ENCODE measurements around the gene ALDH1A3. TPM values are rescaled to one million over a fixed set of nuclear protein-coding genes. Genes with fewer than 3 reads are reported as not detected.

ALDH1A3 gene
- total and polyA plus RNA-seq, 2 donors (not counting 1 experiment from before 2014, with no cell fraction given), result not detected

DNA sequence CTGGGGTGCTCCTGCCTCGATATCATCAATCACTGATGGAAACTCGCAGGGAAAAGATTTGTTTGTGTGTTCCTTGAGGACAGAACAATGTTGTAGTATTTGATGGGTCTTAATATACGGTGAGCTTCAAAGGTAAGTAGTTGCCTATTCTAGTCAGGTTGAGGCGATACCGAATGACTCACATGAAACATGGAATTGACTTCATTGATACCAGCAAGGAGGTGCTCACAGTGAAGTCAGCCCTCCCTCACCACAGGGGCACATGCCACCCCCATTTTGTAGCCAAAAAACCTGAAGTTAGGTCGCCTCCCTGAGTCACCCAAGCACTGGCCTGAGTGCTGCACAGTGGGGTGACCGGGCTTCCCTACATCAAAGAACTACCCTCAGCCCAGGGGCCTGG is 3.7 kb upstream of the ALDH1A3 start:
- ChIA-PET CTCF (no interaction called here), POLR2A (no interaction called here)
- peaks cover 45% of the 10 kb centered on the region for H3K27me3 Mint-ChIP-seq
- Histone ChIP-seq H2AFZ (ENCODE audit: insufficient read depth, low read depth, low read length, poor library complexity, severe bottlenecking) (no peak overlapping the region), H3K9ac (ENCODE audit: low read length) (no peak overlapping the region), H3K27me3 (replicated peaks in 1 of 4; ENCODE audit: control extremely low read depth in 1 of 4, control insufficient read depth in 3 of 4, insufficient read depth in 4 of 4, low read length in 3 of 4) (peaks cover 0 to 42% (median 15%) of the 10 kb centered on the region in 4 experiments), H3K9me3 (ENCODE audit: control extremely low read depth in 1 of 3, control insufficient read depth in 2 of 3, insufficient read depth in 1 of 3, low read length in 2 of 3) (no peaks in the 10 kb centered on the region), H3K27ac (ENCODE audit: low read length in 2 of 2) (no peak overlapping the region), H3K79me2 (ENCODE audit: control insufficient read depth, insufficient read depth, low read length) (no peaks in the 10 kb centered on the region), H4K20me1 (ENCODE audit: control insufficient read depth, insufficient read depth, low read length, poor library complexity, severe bottlenecking) (no peaks in the 10 kb centered on the region), H3K4me2 (replicated peaks; ENCODE audit: low read depth, low read length, poor library complexity, severe bottlenecking) (no peak overlapping the region), H3K4me1 (ENCODE audit: control insufficient read depth in 2 of 2, insufficient read depth in 2 of 2, low read length in 2 of 2) (peaks cover 10% of the 10 kb centered on the region in 2 donors), H3K4me3 (ENCODE audit: control extremely low read depth in 1 of 5, extremely low read depth in 1 of 5, insufficient read depth in 1 of 5, low read depth in 2 of 5, low read length in 4 of 5) (no peak overlapping the region), H3K36me3 (replicated peaks in 1 of 2; ENCODE audit: control extremely low read depth in 1 of 2, control insufficient read depth in 1 of 2, extremely low read depth in 1 of 2, insufficient read depth in 2 of 2, low read length in 1 of 2) (no peaks in the 10 kb centered on the region)
- H3K9me3 Mint-ChIP-seq (ENCODE audit: insufficient read depth), result no peaks in the 10 kb centered on the region
- ATAC-seq (ENCODE audit: low read depth) (no peak), DNase-seq (no peak)
- no peak overlapping the region for H3K4me3 Mint-ChIP-seq
- TF ChIP-seq, protein P1, sequence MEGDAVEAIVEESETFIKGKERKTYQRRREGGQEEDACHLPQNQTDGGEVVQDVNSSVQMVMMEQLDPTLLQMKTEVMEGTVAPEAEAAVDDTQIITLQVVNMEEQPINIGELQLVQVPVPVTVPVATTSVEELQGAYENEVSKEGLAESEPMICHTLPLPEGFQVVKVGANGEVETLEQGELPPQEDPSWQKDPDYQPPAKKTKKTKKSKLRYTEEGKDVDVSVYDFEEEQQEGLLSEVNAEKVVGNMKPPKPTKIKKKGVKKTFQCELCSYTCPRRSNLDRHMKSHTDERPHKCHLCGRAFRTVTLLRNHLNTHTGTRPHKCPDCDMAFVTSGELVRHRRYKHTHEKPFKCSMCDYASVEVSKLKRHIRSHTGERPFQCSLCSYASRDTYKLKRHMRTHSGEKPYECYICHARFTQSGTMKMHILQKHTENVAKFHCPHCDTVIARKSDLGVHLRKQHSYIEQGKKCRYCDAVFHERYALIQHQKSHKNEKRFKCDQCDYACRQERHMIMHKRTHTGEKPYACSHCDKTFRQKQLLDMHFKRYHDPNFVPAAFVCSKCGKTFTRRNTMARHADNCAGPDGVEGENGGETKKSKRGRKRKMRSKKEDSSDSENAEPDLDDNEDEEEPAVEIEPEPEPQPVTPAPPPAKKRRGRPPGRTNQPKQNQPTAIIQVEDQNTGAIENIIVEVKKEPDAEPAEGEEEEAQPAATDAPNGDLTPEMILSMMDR (IDR thresholded peaks at IDR 0.05), result no peak
- no peak for TF ChIP-seq EZH2 (IDR thresholded peaks at IDR 0.05; ENCODE audit: borderline replicate concordance, insufficient read depth, low read depth, low read length, poor library complexity, severe bottlenecking)
- peaks cover 11% of the 10 kb centered on the region for H3K4me1 Mint-ChIP-seq
- no peak overlapping the region for H3K27ac Mint-ChIP-seq
- intact Hi-C loops (cut with micrococcal nuclease), result no loop called here
- WGBS (ENCODE audit: insufficient coverage), result 100% methylated on average over 1 of the region's 7 CpGs

DNA sequence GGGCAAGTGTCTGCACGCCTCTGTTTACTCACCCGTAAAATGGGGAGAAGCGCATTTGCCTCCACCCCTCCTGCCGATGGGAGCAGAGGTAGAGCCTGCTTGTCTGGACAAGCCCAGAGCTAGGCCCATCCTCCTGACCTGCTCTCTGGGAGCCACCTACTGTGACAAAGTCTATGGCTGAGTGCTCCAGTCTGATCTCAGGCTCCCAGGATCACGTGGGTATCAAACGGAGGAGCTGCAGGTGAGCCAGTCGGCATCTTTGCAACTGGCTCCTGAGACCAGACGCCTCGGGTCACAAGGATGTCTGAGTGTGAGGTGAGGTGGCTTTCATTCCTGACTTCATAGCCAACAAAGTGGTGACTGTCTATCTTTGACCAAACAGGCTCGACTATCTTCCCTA is 2.1 kb upstream of the ALDH1A3 start:
- Histone ChIP-seq H3K4me3 (ENCODE audit: control extremely low read depth in 1 of 5, extremely low read depth in 1 of 5, insufficient read depth in 1 of 5, low read depth in 2 of 5, low read length in 4 of 5) (no peak overlapping the region), H3K27ac (ENCODE audit: low read length in 2 of 2) (no peak overlapping the region), H3K4me2 (replicated peaks; ENCODE audit: low read depth, low read length, poor library complexity, severe bottlenecking) (no peak overlapping the region), H2AFZ (ENCODE audit: insufficient read depth, low read depth, low read length, poor library complexity, severe bottlenecking) (no peak overlapping the region), H4K20me1 (ENCODE audit: control insufficient read depth, insufficient read depth, low read length, poor library complexity, severe bottlenecking) (no peaks in the 10 kb centered on the region), H3K79me2 (ENCODE audit: control insufficient read depth, insufficient read depth, low read length) (no peaks in the 10 kb centered on the region), H3K9me3 (ENCODE audit: control extremely low read depth in 1 of 3, control insufficient read depth in 2 of 3, insufficient read depth in 1 of 3, low read length in 2 of 3) (no peaks in the 10 kb centered on the region), H3K27me3 (replicated peaks in 1 of 4; ENCODE audit: control extremely low read depth in 1 of 4, control insufficient read depth in 3 of 4, insufficient read depth in 4 of 4, low read length in 3 of 4) (peaks cover 0 to 53% (median 21%) of the 10 kb centered on the region in 4 experiments), H3K4me1 (ENCODE audit: control insufficient read depth in 2 of 2, insufficient read depth in 2 of 2, low read length in 2 of 2) (peaks cover 10% of the 10 kb centered on the region in 2 donors), H3K36me3 (replicated peaks in 1 of 2; ENCODE audit: control extremely low read depth in 1 of 2, control insufficient read depth in 1 of 2, extremely low read depth in 1 of 2, insufficient read depth in 2 of 2, low read length in 1 of 2) (no peaks in the 10 kb centered on the region), H3K9ac (ENCODE audit: low read length) (no peak overlapping the region)
- WGBS (ENCODE audit: insufficient coverage), result 94% methylated on average over 7 of the region's 10 CpGs
- H3K4me3 Mint-ChIP-seq, result no peak overlapping the region
- ATAC-seq (ENCODE audit: low read depth) (no peak), DNase-seq (no peak)
- no peaks in the 10 kb centered on the region for H3K9me3 Mint-ChIP-seq (ENCODE audit: insufficient read depth)
- peaks cover 11% of the 10 kb centered on the region for H3K4me1 Mint-ChIP-seq
- intact Hi-C loops (cut with micrococcal nuclease), result no loop called here
- TF ChIP-seq, protein P1 (IDR thresholded peaks at IDR 0.05), result no peak
- TF ChIP-seq EZH2 (IDR thresholded peaks at IDR 0.05; ENCODE audit: borderline replicate concordance, insufficient read depth, low read depth, low read length, poor library complexity, severe bottlenecking), result no peak
- ChIA-PET CTCF (interaction anchor here (1.1 to 2.5 kb wide), 3 partner anchors 16 to 251 kb away, joined by 3 to 8 read pairs (median 4); no protein-coding TSS in a partner anchor), POLR2A (no interaction called here)
- no peak overlapping the region for H3K27ac Mint-ChIP-seq
- H3K27me3 Mint-ChIP-seq, result peaks cover 61% of the 10 kb centered on the region

Data from B cell (primary cell).